OCI-LY1 (cell line): ENCODE data around the gene POLE.

ENCODE experiments used
- CTCF ChIP-seq: fragments of 200-600 bp; sonication (generic), shearing (Covaris generic); IDR thresholded peaks from 2 replicates; pipeline ENCODE4 v1.5.1; 2017; ENCODE audit warnings: mild to moderate bottlenecking, antibody characterized with exemption, low read length, moderate library complexity, mixed read lengths
- EZH2 ChIP-seq: fragments of 200-600 bp; sonication (generic), shearing (Covaris generic); IDR thresholded peaks from 2 replicates; pipeline ENCODE4 v1.8.0; 2017; ENCODE audit warnings: borderline replicate concordance, mixed run types, mild to moderate bottlenecking, antibody characterized with exemption, low read length, moderate library complexity, mixed read lengths

DNA sequence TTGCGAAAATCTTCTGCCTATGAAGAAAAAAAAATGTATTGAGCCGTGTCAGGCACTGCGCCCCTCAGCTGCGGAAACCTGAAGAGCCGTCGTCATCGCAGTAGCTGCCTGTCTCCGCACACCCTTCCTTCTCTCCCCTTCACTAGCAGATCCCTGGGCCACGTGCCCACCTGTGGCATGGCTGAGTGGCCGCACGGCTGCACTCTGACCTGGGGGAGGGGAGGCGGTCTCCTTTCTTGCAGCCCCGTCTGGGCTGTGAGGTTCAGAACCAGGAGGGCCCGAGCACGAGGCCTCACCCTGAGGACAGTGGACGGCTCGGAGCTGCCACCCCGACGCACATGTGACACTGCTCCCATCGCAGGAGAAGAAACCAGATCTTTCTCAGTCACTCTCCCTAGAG, 48.4 kb upstream of the POLE start:
- TF ChIP-seq CTCF: no peak
- no peak for TF ChIP-seq EZH2
